ENCODE results near the gene CS.
"Not testable (repeated sequence)": the region's sequence is repeated elsewhere in the genome, so short reads cannot be mapped to it uniquely, and the experiment has no call there.

Gene CS

GRCh38 chr12:56317675-56318074 lies 17.5 kb upstream of the CS start:
- DNase-seq, result no peak

GRCh38 chr12:56315622-56316473 lies 15.7 kb upstream of the CS start, which contains the start of gene CNPY2:
CNPY2 (minus strand) TSS chr12:56315988; CDS start chr12:56315217, 771 bp downstream.
- DNase-seq, result peak; percentile 96

GRCh38 chr12:56315249-56315621 lies 15.1 kb upstream of the CS start:
- DNase-seq, result peak; percentile 25

- no peak for DNase-seq
Measured at GRCh38 chr12:56311003-56311402, 10.9 kb upstream of the CS start.

GRCh38 chr12:56308714-56309113 lies 8.6 kb upstream of the CS start:
- no peak for DNase-seq

- DNase-seq, result no peak
Measured at GRCh38 chr12:56307221-56307965, 7.3 kb upstream of the CS start.

GRCh38 chr12:56304872-56305590 lies 4.9 kb upstream of the CS start:
- DNase-seq, result no peak

- no peak for DNase-seq
Measured at GRCh38 chr12:56304276-56304675, 4.1 kb upstream of the CS start.

GRCh38 chr12:56300644-56301464 lies 724 bp upstream of the CS start:
- DNase-seq, result no peak

- DNase-seq, result peak; percentile 52
Measured at GRCh38 chr12:56299308-56299852, 750 bp downstream of the CS start.

- no peak for DNase-seq
Measured at GRCh38 chr12:56298828-56299227, 1.3 kb downstream of the CS start.

GRCh38 chr12:56297400-56297799 lies 2.7 kb downstream of the CS start:
- no peak for DNase-seq

GRCh38 chr12:56296295-56296694 lies 3.8 kb downstream of the CS start:
- no peak for DNase-seq

- no peak for DNase-seq
Measured at GRCh38 chr12:56293795-56294194, 6.3 kb downstream of the CS start.

- no peak for DNase-seq
Measured at GRCh38 chr12:56288705-56289387, 11.3 kb downstream of the CS start.

GRCh38 chr12:56286044-56286830 lies 13.9 kb downstream of the CS start:
- DNase-seq, result no peak

- not testable (repeated sequence) for DNase-seq
Measured at GRCh38 chr12:56284263-56284662, 15.9 kb downstream of the CS start.

- no peak for DNase-seq
Measured at GRCh38 chr12:56282579-56282978, 17.6 kb downstream of the CS start.

- DNase-seq, result no peak
Measured at GRCh38 chr12:56282030-56282429, 18.1 kb downstream of the CS start.

- no peak for DNase-seq
Measured at GRCh38 chr12:56280849-56281248, 19.3 kb downstream of the CS start.

- no peak for DNase-seq
Measured at GRCh38 chr12:56278905-56279304, 21.2 kb downstream of the CS start.
